Glutamatergic neuron (in vitro differentiated cells): ENCODE measurements around the gene VCP. TPM values are rescaled to one million over a fixed set of nuclear protein-coding genes. Genes with fewer than 3 reads are reported as not detected.

Source experiments
- DNase-seq: peaks from one replicate; pipeline ENCODE4 v3.0.0; 2022
- H3K27ac Mint-ChIP-seq: one replicate; pipeline ENCODE4 v1.8.0; 2020; ENCODE audit warnings: mild to moderate bottlenecking, mixed read lengths, inconsistent platforms; ENCODE audit not compliant: unreplicated experiment
- H3K27me3 Mint-ChIP-seq: one replicate; pipeline ENCODE4 v1.8.0; 2020; ENCODE audit warnings: mild to moderate bottlenecking, moderate library complexity, mixed read lengths, inconsistent platforms; ENCODE audit not compliant: unreplicated experiment
- H3K36me3 Mint-ChIP-seq: one replicate; pipeline ENCODE4 v1.8.0; 2020; ENCODE audit warnings: mild to moderate bottlenecking, mixed read lengths, inconsistent platforms; ENCODE audit not compliant: unreplicated experiment
- H3K4me1 Mint-ChIP-seq: one replicate; pipeline ENCODE4 v1.8.0; 2020; ENCODE audit warnings: mild to moderate bottlenecking, low read depth, mixed read lengths, inconsistent platforms; ENCODE audit not compliant: unreplicated experiment
- H3K4me3 Mint-ChIP-seq: one replicate; pipeline ENCODE4 v1.8.0; 2020; ENCODE audit warnings: mild to moderate bottlenecking, mixed read lengths, inconsistent platforms; ENCODE audit not compliant: unreplicated experiment
- H3K9me3 Mint-ChIP-seq: one replicate; pipeline ENCODE4 v1.8.0; 2020; ENCODE audit warnings: mild to moderate bottlenecking, moderate library complexity, mixed read lengths, inconsistent platforms; ENCODE audit not compliant: unreplicated experiment
- total RNA-seq: library from RNA; stranded (reverse); fragmentation: NEBNext Ultra II Directional; extraction: Animal tissue kit (Norgen Biotek cat#: 25700); gene quantifications from one replicate; pipeline ENCODE4 v1.2.1, GENCODE V29; 2021; ENCODE audit not compliant: unreplicated experiment
- TF ChIP-seq, protein P1 (sequence below): fragments of 200-600 bp; sonication (generic); IDR thresholded peaks from one replicate; pipeline ENCODE4 v1.5.0; 2021; ENCODE audit not compliant: partially characterized antibody, unreplicated experiment

Gene VCP
- total RNA-seq, 1 donor from 2014 or later = 297 TPM

DNA sequence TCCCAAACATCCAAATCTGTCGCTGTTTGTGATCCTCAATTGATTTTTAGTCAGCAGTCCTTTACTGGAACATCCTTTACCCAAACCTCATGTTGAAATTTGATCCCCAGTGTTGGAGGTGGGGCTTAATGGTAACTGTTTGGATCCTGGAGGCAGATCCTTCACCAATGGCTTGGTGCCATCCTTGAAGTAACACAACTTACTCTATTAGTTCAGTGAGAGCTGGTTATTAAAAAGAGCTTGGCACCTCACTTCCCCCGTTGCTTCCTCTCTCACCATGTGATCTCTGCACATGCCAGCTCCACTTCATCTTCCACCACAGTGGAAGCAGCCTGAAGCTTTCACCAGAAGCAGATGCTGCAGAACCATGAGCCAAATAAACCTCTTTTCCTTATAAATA, 42.6 kb downstream of the VCP start:
- no peak for DNase-seq
- Mint-ChIP-seq H3K9me3 (peaks cover 1% of the 10 kb centered on the region), H3K27me3 (peaks cover 5% of the 10 kb centered on the region), H3K4me1 (no peaks in the 10 kb centered on the region), H3K36me3 (peaks cover 12% of the 10 kb centered on the region), H3K4me3 (no peak overlapping the region), H3K27ac (no peak overlapping the region)
- TF ChIP-seq, protein P1, sequence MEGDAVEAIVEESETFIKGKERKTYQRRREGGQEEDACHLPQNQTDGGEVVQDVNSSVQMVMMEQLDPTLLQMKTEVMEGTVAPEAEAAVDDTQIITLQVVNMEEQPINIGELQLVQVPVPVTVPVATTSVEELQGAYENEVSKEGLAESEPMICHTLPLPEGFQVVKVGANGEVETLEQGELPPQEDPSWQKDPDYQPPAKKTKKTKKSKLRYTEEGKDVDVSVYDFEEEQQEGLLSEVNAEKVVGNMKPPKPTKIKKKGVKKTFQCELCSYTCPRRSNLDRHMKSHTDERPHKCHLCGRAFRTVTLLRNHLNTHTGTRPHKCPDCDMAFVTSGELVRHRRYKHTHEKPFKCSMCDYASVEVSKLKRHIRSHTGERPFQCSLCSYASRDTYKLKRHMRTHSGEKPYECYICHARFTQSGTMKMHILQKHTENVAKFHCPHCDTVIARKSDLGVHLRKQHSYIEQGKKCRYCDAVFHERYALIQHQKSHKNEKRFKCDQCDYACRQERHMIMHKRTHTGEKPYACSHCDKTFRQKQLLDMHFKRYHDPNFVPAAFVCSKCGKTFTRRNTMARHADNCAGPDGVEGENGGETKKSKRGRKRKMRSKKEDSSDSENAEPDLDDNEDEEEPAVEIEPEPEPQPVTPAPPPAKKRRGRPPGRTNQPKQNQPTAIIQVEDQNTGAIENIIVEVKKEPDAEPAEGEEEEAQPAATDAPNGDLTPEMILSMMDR = no peak

DNA sequence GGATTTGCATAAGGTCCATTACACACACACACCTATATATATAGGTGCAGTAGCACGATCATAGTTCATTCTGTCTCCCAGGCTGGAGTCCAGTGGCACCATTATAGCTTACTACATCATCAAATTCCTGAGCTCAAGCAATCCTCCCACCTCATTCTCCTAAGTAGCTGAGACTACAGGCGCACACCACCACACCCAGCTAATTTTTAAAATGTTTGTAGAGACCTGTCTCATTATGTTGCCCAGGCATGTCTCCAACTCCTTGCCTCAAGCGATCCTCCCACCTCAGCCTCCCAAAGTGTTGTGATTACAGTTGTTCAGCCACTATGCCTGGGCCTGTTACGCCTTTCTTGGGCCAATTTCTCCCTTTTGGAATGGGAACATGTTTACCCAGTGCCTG, 43.2 kb downstream of the VCP start:
- no peaks in the 10 kb centered on the region for H3K4me1 Mint-ChIP-seq
- peaks cover 17% of the 10 kb centered on the region for H3K36me3 Mint-ChIP-seq
- H3K4me3 Mint-ChIP-seq = no peak overlapping the region
- peaks cover 5% of the 10 kb centered on the region for H3K27me3 Mint-ChIP-seq
- H3K27ac Mint-ChIP-seq = no peak overlapping the region
- TF ChIP-seq, protein P1 = no peak
- peaks cover 3% of the 10 kb centered on the region for H3K9me3 Mint-ChIP-seq
- no peak for DNase-seq

DNA sequence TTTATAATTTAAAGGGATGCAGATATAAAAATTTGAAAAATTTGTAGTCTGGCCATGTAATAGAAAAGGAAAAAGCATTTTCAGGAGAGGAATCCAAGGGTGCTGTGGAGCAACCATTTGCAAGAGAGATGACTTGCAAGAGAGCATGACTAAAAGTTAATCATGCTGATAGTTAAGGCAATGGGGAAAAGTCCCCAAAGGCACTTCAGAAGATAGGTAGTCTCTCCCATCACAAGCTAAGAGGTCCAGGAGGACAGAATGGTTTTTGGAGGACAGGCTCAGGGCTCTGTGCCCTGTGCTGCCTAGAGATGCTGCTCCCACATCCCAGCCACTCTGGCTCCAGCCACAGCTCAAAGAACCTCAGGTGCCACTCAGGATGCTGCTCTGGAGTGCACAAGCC, 44.1 kb downstream of the VCP start:
- Mint-ChIP-seq H3K27ac (no peak overlapping the region), H3K4me1 (no peaks in the 10 kb centered on the region), H3K4me3 (no peak overlapping the region), H3K36me3 (peaks cover 26% of the 10 kb centered on the region), H3K27me3 (peaks cover 5% of the 10 kb centered on the region), H3K9me3 (peaks cover 4% of the 10 kb centered on the region)
- DNase-seq = no peak
- TF ChIP-seq, protein P1 = no peak

GRCh38 chr9:35027860-35028259, 44.6 kb downstream of the VCP start:
- Mint-ChIP-seq H3K27me3 (peaks cover 5% of the 10 kb centered on the region), H3K4me3 (no peak overlapping the region), H3K27ac (no peak overlapping the region), H3K4me1 (no peaks in the 10 kb centered on the region), H3K36me3 (peaks cover 26% of the 10 kb centered on the region), H3K9me3 (peaks cover 4% of the 10 kb centered on the region)
- TF ChIP-seq, protein P1 = no peak
- no peak for DNase-seq

GRCh38 chr9:35027374-35027773, 45.1 kb downstream of the VCP start:
- H3K4me3 Mint-ChIP-seq = no peak overlapping the region
- no peak for DNase-seq
- H3K9me3 Mint-ChIP-seq = peaks cover 4% of the 10 kb centered on the region
- H3K4me1 Mint-ChIP-seq = no peaks in the 10 kb centered on the region
- H3K27me3 Mint-ChIP-seq = peaks cover 5% of the 10 kb centered on the region
- TF ChIP-seq, protein P1 = no peak
- H3K27ac Mint-ChIP-seq = no peak overlapping the region
- H3K36me3 Mint-ChIP-seq = peaks cover 26% of the 10 kb centered on the region
